K562 (cell line): ENCODE results near the gene ESPL1. TPM values are rescaled to one million over a fixed set of nuclear protein-coding genes. Genes with fewer than 3 reads are reported as not detected.

Experiments used
- ATAC-seq: fragments of 200-7000 bp; cut with Tn5 transposase; 3 replicates; pipeline ENCODE4 v1.9.1; 2020; ENCODE audit warnings: moderate library complexity
- BruUV-seq: library from RNA; stranded (reverse); fragments of 400-500 nt; replicated peaks from 2 replicates; lab custom pipeline; 2021; lab: Mats Ljungman, UMichigan
- CTCF ChIA-PET: fragments of 300-600 bp; formaldehyde crosslinking; extraction: SDS; loops from one replicate; lab custom pipeline; 2021; ENCODE audit warnings: low intra/inter-chr PET ratio; lab: Yijun Ruan, JAX
- POLR2A ChIA-PET: fragments of 300-600, 350-650 bp; sonication (Branson Sonifier 250); formaldehyde crosslinking; extraction: SDS; loops from one replicate; lab custom pipeline; 2021; ENCODE audit warnings: antibody characterized with exemption, inconsistent platforms; lab: Yijun Ruan, JAX
- DNase-seq, 4 experiments: peaks; one replicate each; pipeline versions ENCODE4 v3.0.0 to v3.0.0-alpha.2; 2011 to 2018; ENCODE audit warnings: low spot score in 3 of 4, mixed read lengths in 3 of 4; ENCODE audit errors: extremely low read depth in 1 of 4
- FAIRE-seq: peaks from 2 replicates; lab custom pipeline; 2011; peaks lifted over from hg19 to GRCh38; lab: Jason Lieb, UNC
- H2AFZ ChIP-seq: 2 replicates; pipeline ENCODE4 v1.6.0; 2011; ENCODE audit warnings: low read depth, low read length, control low read depth, inconsistent platforms
- H3K27ac ChIP-seq: fragments of 200-600 bp; 3 replicates; pipeline ENCODE4 v1.8.0; 2011; ENCODE audit warnings: low read depth, mild to moderate bottlenecking, control low read depth, inconsistent platforms, low read length, moderate library complexity, mixed read lengths; ENCODE audit errors: extremely low read depth
- H3K27me3 ChIP-seq, 2 experiments: fragments of 300-600 bp in 1 of 2; 2 replicates in 1 of 2; 3 replicates in 1 of 2; pipeline versions ENCODE4 v1.6.0 to v1.8.0; 2011; ENCODE audit warnings: inconsistent platforms in 2 of 2, low read length in 2 of 2, mild to moderate bottlenecking in 1 of 2, mixed read lengths in 1 of 2, moderate library complexity in 1 of 2; ENCODE audit not compliant: control insufficient read depth in 2 of 2, insufficient read depth in 2 of 2
- H3K36me3 ChIP-seq: fragments of 300-600 bp; 3 replicates; pipeline ENCODE4 v1.8.0; 2011; ENCODE audit warnings: mild to moderate bottlenecking, low read length, inconsistent platforms; ENCODE audit not compliant: control insufficient read depth, insufficient read depth
- H3K4me1 ChIP-seq, 2 experiments: fragments of 200-600 bp in 1 of 2; replicated peaks in 1 of 2; 2 replicates in 1 of 2; 3 replicates in 1 of 2; pipeline versions ENCODE4 v1.5.1 to v1.8.0; 2011; ENCODE audit warnings: inconsistent platforms in 2 of 2, low read length in 2 of 2, mild to moderate bottlenecking in 1 of 2, mixed read lengths in 1 of 2, moderate library complexity in 1 of 2; ENCODE audit not compliant: control insufficient read depth in 2 of 2, insufficient read depth in 2 of 2
- H3K4me2 ChIP-seq: 2 replicates; pipeline ENCODE4 v1.6.1; 2011; ENCODE audit warnings: low read length, control low read depth, inconsistent platforms, mixed read lengths; ENCODE audit not compliant: insufficient read depth
- H3K4me3 ChIP-seq: fragments of 200-600 bp; sonication (generic), shearing (Covaris generic); 2 replicates; pipeline ENCODE4 v1.5.1; 2016; ENCODE audit warnings: control low read depth, inconsistent platforms
- H3K79me2 ChIP-seq: fragments of 200-600 bp; 3 replicates; pipeline ENCODE4 v1.8.0; 2011; ENCODE audit warnings: low read length, inconsistent platforms; ENCODE audit not compliant: control insufficient read depth, insufficient read depth
- H3K9ac ChIP-seq, 2 experiments: 2 replicates each; pipeline versions ENCODE4 v1.6.0 to v1.6.1; 2011; ENCODE audit warnings: low read depth in 2 of 2, low read length in 2 of 2, control low read depth in 1 of 2, inconsistent platforms in 1 of 2, mild to moderate bottlenecking in 1 of 2, mixed read lengths in 1 of 2; ENCODE audit not compliant: insufficient read depth in 1 of 2
- H3K9me1 ChIP-seq: one replicate; pipeline ENCODE4 v1.6.0; 2011; ENCODE audit warnings: inconsistent platforms, mild to moderate bottlenecking, low read length, moderate library complexity; ENCODE audit not compliant: control insufficient read depth, insufficient read depth
- H3K9me3 ChIP-seq: replicated peaks from 2 replicates; pipeline ENCODE4 v1.5.1; 2011; ENCODE audit warnings: low read depth, low read length, inconsistent platforms; ENCODE audit not compliant: control insufficient read depth, insufficient read depth
- H4K20me1 ChIP-seq: replicated peaks from 2 replicates; pipeline ENCODE4 v1.6.1; 2011; ENCODE audit warnings: low read length, inconsistent platforms, mixed read lengths; ENCODE audit not compliant: control insufficient read depth, insufficient read depth
- EGR1 ChIP-seq: fragments of 450-650 bp; conservative IDR thresholded peaks from 2 replicates; pipeline ENCODE4 v1.6.1; 2017; ENCODE audit warnings: mild to moderate bottlenecking
- ZNF282 ChIP-seq: sonication (generic); formaldehyde crosslinking; IDR thresholded peaks from 2 replicates; pipeline ENCODE4 v1.8.1; 2023; ENCODE audit warnings: missing genetic modification reagents
- ZNF79 ChIP-seq: fragments of 250-450 bp; sonication (Bioruptor Pico); IDR thresholded peaks from 2 replicates; pipeline ENCODE4 v1.4.0; 2020; ENCODE audit warnings: low read depth, mild to moderate bottlenecking, moderate library complexity
- WGBS: fragments of 100-300 bp; shearing (Covaris generic); methylation state at CpG from one replicate; pipeline ENCODE4 v1.1.6; 2016; ENCODE audit warnings: low coverage, mixed read lengths; ENCODE audit not compliant: insufficient coverage; ENCODE audit errors: missing lambda C conversion rate; 5-methylcytosine and 5-hydroxymethylcytosine counted together
- in situ Hi-C: fragments of 300-500 bp; cut with MboI; formaldehyde crosslinking; loops from 4 replicates; pipeline ENCODE4 v1.15.0; 2018; ENCODE audit warnings: inconsistent platforms, mixed read lengths
- intact Hi-C: fragments of 100-400 bp; cut with micrococcal nuclease; formaldehyde crosslinking; loops from 2 replicates; pipeline ENCODE4 v1.14.2; 2022
- polyA plus RNA-seq, 8 experiments: library from polyadenylated mRNA; depleted of rRNA in 4 of 8; stranded (reverse) in 5 of 8; unstranded in 3 of 8; fragments of >200 nt; fragmentation: Nextera tagmentation in 2 of 8; fragmentation: Illumina TruSeq in 1 of 8; extraction: Ambion mirVana in 2 of 8; extraction: Trizol in 1 of 8; gene quantifications; 2 replicates each; pipeline versions ENCODE4 v1.2.1 to v1.2.3, GENCODE V29; 2011 to 2014; ENCODE audit warnings: inconsistent platforms in 1 of 8, missing spikeins in 1 of 8
- total RNA-seq, 7 experiments: library from RNA; depleted of rRNA in 6 of 7; stranded (reverse); fragments of >200 nt in 6 of 7; fragmentation: Illumina TruSeq in 2 of 7; extraction: Trizol in 2 of 7; gene quantifications; 2 replicates each; pipeline versions ENCODE4 v1.2.1 to v1.2.3, GENCODE V29; 2011 to 2021; ENCODE audit warnings: low replicate concordance in 1 of 7

The ESPL1 gene
- total and polyA plus RNA-seq, 9 of the 15 experiments (the other 6 are each of a cell fraction or from before 2014, with no cell fraction given): 1.2 to 55.0 (median 18.7) TPM

GRCh38 chr12:53235164-53235563, 32.9 kb upstream of the ESPL1 start:
- Histone ChIP-seq H3K4me2 (no peak overlapping the region), H3K4me1 (peaks cover 13 to 28% of the 10 kb centered on the region in 2 experiments), H3K36me3 (no peaks in the 10 kb centered on the region), H3K27me3 (no peaks in the 10 kb centered on the region), H3K4me3 (no peak overlapping the region), H3K9me1 (no peaks in the 10 kb centered on the region), H3K79me2 (no peaks in the 10 kb centered on the region), H4K20me1 (no peaks in the 10 kb centered on the region), H3K9ac (no peak overlapping the region), H3K27ac (no peak overlapping the region), H2AFZ (no peak overlapping the region), H3K9me3 (no peaks in the 10 kb centered on the region)
- POLR2A ChIA-PET: interaction anchor here (0.6 kb wide), 2 partner anchors 18 to 46 kb away, joined by 3 read pairs; no protein-coding TSS in a partner anchor
- FAIRE-seq: no peak
- ATAC-seq: no peak
- intact Hi-C loops (no loop called here), in situ Hi-C loops (no loop called here)
- 18% methylated on average over 3 of the region's 3 CpGs for WGBS
- DNase-seq: no peak
- CTCF ChIA-PET: interaction anchor here (1.0 kb wide), 1 partner anchor 11 kb away, joined by 3 read pairs; no protein-coding TSS in a partner anchor
- TF ChIP-seq ZNF79 (CRISPR knock-in tag): no peak
- no TSS peak for BruUV-seq

GRCh38 chr12:53235742-53236442, 32.2 kb upstream of the ESPL1 start:
- 27% methylated on average over 9 of the region's 9 CpGs for WGBS
- no peak overlapping the region for H3K4me3 ChIP-seq
- H3K27ac ChIP-seq: no peak overlapping the region
- ATAC-seq: no peak
- H3K4me1 ChIP-seq: peaks cover 13 to 25% of the 10 kb centered on the region in 2 experiments
- no peak for FAIRE-seq
- peak overlapping the region; percentile 26 for H2AFZ ChIP-seq
- ChIA-PET POLR2A (interaction anchor here (1.0 kb wide), 1 partner anchor 13 kb away, joined by 3 read pairs; no protein-coding TSS in a partner anchor), CTCF (no interaction called here)
- intact Hi-C loops (no loop called here), in situ Hi-C loops (no loop called here)
- H3K27me3 ChIP-seq: no peaks in the 10 kb centered on the region
- no peak for DNase-seq
- H3K9me3 ChIP-seq: no peaks in the 10 kb centered on the region
- H3K9me1 ChIP-seq: no peaks in the 10 kb centered on the region
- H3K9ac ChIP-seq: peak overlapping the region in 1 of 2 experiments; percentile 62; a peak in 2 of 4 replicates
- no TSS peak for BruUV-seq
- no peaks in the 10 kb centered on the region for H3K36me3 ChIP-seq
- no peaks in the 10 kb centered on the region for H4K20me1 ChIP-seq
- H3K4me2 ChIP-seq: no peak overlapping the region
- TF ChIP-seq ZNF282 (CRISPR knock-in tag) (no peak), EGR1 (0 out of 2 replicates have a peak, but pooled peaks have one; percentile 5)
- H3K79me2 ChIP-seq: no peaks in the 10 kb centered on the region
